ENCODE measurements around the gene CANT1. TPM values are rescaled to one million over a fixed set of nuclear protein-coding genes. Genes with fewer than 3 reads are reported as not detected.

Gene CANT1
- total RNA-seq, 1 donor from 2014 or later, result 66.3 TPM

- H3K36me3 Mint-ChIP-seq (ENCODE audit: insufficient read depth), result no peaks in the 10 kb centered on the region
- H3K4me3 Mint-ChIP-seq (ENCODE audit: low read depth), result no peak overlapping the region
- no peaks in the 10 kb centered on the region for H3K9me3 Mint-ChIP-seq (ENCODE audit: low read depth)
- TF ChIP-seq CTCF (IDR thresholded peaks at IDR 0.05; ENCODE audit: unreplicated experiment), result no peak
- no peaks in the 10 kb centered on the region for H3K27me3 Mint-ChIP-seq
- DNase-seq (ENCODE audit: low spot score, unreplicated experiment), result no peak
- no peak overlapping the region for H3K27ac Mint-ChIP-seq
- H3K4me1 Mint-ChIP-seq (ENCODE audit: low read depth), result peaks cover 2% of the 10 kb centered on the region
These were observed 48.6 kb downstream of the CANT1 start for GRCh38 chr17:78960928-78961327.

GRCh38 chr17:78959803-78960202 lies 49.8 kb downstream of the CANT1 start:
- H3K27ac Mint-ChIP-seq, result no peak overlapping the region
- no peak for TF ChIP-seq CTCF (IDR thresholded peaks at IDR 0.05; ENCODE audit: unreplicated experiment)
- DNase-seq (ENCODE audit: low spot score, unreplicated experiment), result no peak
- H3K27me3 Mint-ChIP-seq, result peaks cover 3% of the 10 kb centered on the region
- H3K4me3 Mint-ChIP-seq (ENCODE audit: low read depth), result no peak overlapping the region
- H3K36me3 Mint-ChIP-seq (ENCODE audit: insufficient read depth), result no peaks in the 10 kb centered on the region
- H3K4me1 Mint-ChIP-seq (ENCODE audit: low read depth), result peaks cover 2% of the 10 kb centered on the region
- no peaks in the 10 kb centered on the region for H3K9me3 Mint-ChIP-seq (ENCODE audit: low read depth)

GRCh38 chr17:78958641-78959127 lies 50.9 kb downstream of the CANT1 start:
- Mint-ChIP-seq H3K36me3 (ENCODE audit: insufficient read depth) (no peaks in the 10 kb centered on the region), H3K27ac (no peak overlapping the region), H3K9me3 (ENCODE audit: low read depth) (no peaks in the 10 kb centered on the region), H3K4me1 (ENCODE audit: low read depth) (peaks cover 2% of the 10 kb centered on the region), H3K27me3 (peaks cover 3% of the 10 kb centered on the region), H3K4me3 (ENCODE audit: low read depth) (no peak overlapping the region)
- TF ChIP-seq CTCF (IDR thresholded peaks at IDR 0.05; ENCODE audit: unreplicated experiment), result no peak
- no peak for DNase-seq (ENCODE audit: low spot score, unreplicated experiment)

GRCh38 chr17:78957128-78957527 lies 52.4 kb downstream of the CANT1 start:
- Mint-ChIP-seq H3K27me3 (peaks cover 3% of the 10 kb centered on the region), H3K27ac (no peak overlapping the region), H3K4me1 (ENCODE audit: low read depth) (peaks cover 6% of the 10 kb centered on the region), H3K36me3 (ENCODE audit: insufficient read depth) (no peaks in the 10 kb centered on the region), H3K9me3 (ENCODE audit: low read depth) (no peaks in the 10 kb centered on the region), H3K4me3 (ENCODE audit: low read depth) (no peak overlapping the region)
- TF ChIP-seq CTCF (IDR thresholded peaks at IDR 0.05; ENCODE audit: unreplicated experiment), result no peak
- no peak for DNase-seq (ENCODE audit: low spot score, unreplicated experiment)

- Mint-ChIP-seq H3K9me3 (ENCODE audit: low read depth) (peaks cover under 1% of the 10 kb centered on the region), H3K27me3 (peaks cover 3% of the 10 kb centered on the region), H3K4me3 (ENCODE audit: low read depth) (no peak overlapping the region), H3K4me1 (ENCODE audit: low read depth) (peaks cover 11% of the 10 kb centered on the region), H3K36me3 (ENCODE audit: insufficient read depth) (no peaks in the 10 kb centered on the region), H3K27ac (no peak overlapping the region)
- DNase-seq (ENCODE audit: low spot score, unreplicated experiment), result no peak
- no peak for TF ChIP-seq CTCF (IDR thresholded peaks at IDR 0.05; ENCODE audit: unreplicated experiment)
These were observed 53.3 kb downstream of the CANT1 start for GRCh38 chr17:78956254-78956653.

Data from progenitor cell of endocrine pancreas (in vitro differentiated cells).